Motor neuron (in vitro differentiated cells): ENCODE results near the gene AAGAB. TPM values are rescaled to one million over a fixed set of nuclear protein-coding genes. Genes with fewer than 3 reads are reported as not detected.

ENCODE experiments used
- ATAC-seq, 8 experiments: fragments of 200-7000 bp; cut with Tn5 transposase; replicated peaks in 6 of 8; 2 replicates each; pipeline ENCODE4 v1.8.0; 2021; ENCODE audit warnings: mild to moderate bottlenecking in 8 of 8, moderate library complexity in 8 of 8
- H3K27ac ChIP-seq, 2 donors: fragments of 250-450 bp; sonication (Bioruptor Pico); 2 replicates each; pipeline ENCODE4 v1.9.0; 2021; ENCODE audit warnings: antibody characterized with exemption in 2 of 2, mild to moderate bottlenecking in 2 of 2, moderate library complexity in 1 of 2
- H3K4me1 ChIP-seq, 2 donors: fragments of 250-450 bp; sonication (Bioruptor Pico); replicated peaks in 1 of 2; 2 replicates each; pipeline ENCODE4 v1.6.1; 2021; ENCODE audit warnings: antibody characterized with exemption in 2 of 2, mild to moderate bottlenecking in 2 of 2, moderate library complexity in 1 of 2
- H3K4me3 ChIP-seq, 5 donors: fragments of 250-450 bp; sonication (Bioruptor Pico); 2 replicates each; pipeline ENCODE4 v1.9.0; 2021; ENCODE audit warnings: antibody characterized with exemption in 5 of 5, mild to moderate bottlenecking in 5 of 5, moderate library complexity in 4 of 5
- WGBS, 10 experiments: fragments of 450-650 bp; shearing (Covaris generic); methylation state at CpG; one replicate each; pipeline ENCODE4 v1.0.0; 2022; 5-methylcytosine and 5-hydroxymethylcytosine counted together
- in situ Hi-C, 9 experiments: fragments of 400-800 bp; cut with MboI; loops; one replicate each; pipeline ENCODE4 v1.15.0; 2021; ENCODE audit warnings: low sequenced_read_pairs in 9 of 9, low pct_unique_long_range_greater_than_20kb in 2 of 9; ENCODE audit not compliant: unreplicated experiment in 9 of 9
- total RNA-seq, 8 experiments: library from RNA; unstranded; fragments of 300-600 nt; gene quantifications; 2 replicates each; pipeline versions ENCODE4 v1.2.3 to v1.2.4, GENCODE V29; 2022

The AAGAB gene
- total RNA-seq, 8 experiments from 2014 or later, result 32.9 to 72.1 (median 41.5) TPM

GRCh38 chr15:67244971-67245478 lies 9.4 kb downstream of the AAGAB start:
- ATAC-seq, result peak in 1 of 8 experiments; percentile 27
- Histone ChIP-seq H3K4me1 (no peaks in the 10 kb centered on the region), H3K27ac (no peak overlapping the region), H3K4me3 (no peak overlapping the region)
- WGBS, 10 experiments, result 28 to 100% (median 100%) methylated on average over 1 to 3 of the region's 3 CpGs; no CpG with 5 or more reads in 1 of the 10 experiments
- in situ Hi-C loops, result no loop called here

GRCh38 chr15:67242708-67243111 lies 11.8 kb downstream of the AAGAB start:
- no peak overlapping the region for H3K27ac ChIP-seq
- in situ Hi-C loops, result no loop called here
- ATAC-seq, result peak in 3 of 8 experiments; percentile 75 to 83 (median 82)
- H3K4me1 ChIP-seq, result no peaks in the 10 kb centered on the region
- WGBS, 10 experiments, result 0 to 82% (median 8%) methylated on average over 2 to 3 of the region's 3 CpGs; no CpG with 5 or more reads in 3 of the 10 experiments
- no peak overlapping the region for H3K4me3 ChIP-seq

GRCh38 chr15:67241132-67241855 lies 13.2 kb downstream of the AAGAB start:
- in situ Hi-C loops, result no loop called here
- WGBS, 10 experiments, result 20 to 89% (median 60%) methylated on average over 1 to 4 of the region's 4 CpGs; no CpG with 5 or more reads in 3 of the 10 experiments
- no peak overlapping the region for H3K4me3 ChIP-seq
- no peak overlapping the region for H3K27ac ChIP-seq
- peak in 1 of 8 experiments; percentile 53 for ATAC-seq
- no peaks in the 10 kb centered on the region for H3K4me1 ChIP-seq

GRCh38 chr15:67240235-67241131 lies 14.0 kb downstream of the AAGAB start:
- Histone ChIP-seq H3K4me3 (no peak overlapping the region), H3K27ac (no peak overlapping the region), H3K4me1 (no peaks in the 10 kb centered on the region)
- WGBS, 10 experiments, result 0 to 80% (median 51%) methylated on average over 1 to 3 of the region's 3 CpGs; no CpG with 5 or more reads in 2 of the 10 experiments
- peak in 3 of 8 experiments; percentile 16 to 42 (median 24) for ATAC-seq
- in situ Hi-C loops, result no loop called here

- Histone ChIP-seq H3K4me3 (no peak overlapping the region), H3K4me1 (no peaks in the 10 kb centered on the region), H3K27ac (no peak overlapping the region)
- in situ Hi-C loops, result no loop called here
- ATAC-seq, result no peak
- WGBS, 10 experiments, result 85 to 100% (median 96%) methylated on average over 1 to 3 of the region's 3 CpGs
Observed at GRCh38 chr15:67232591-67232990, 21.9 kb downstream of the AAGAB start.

DNA sequence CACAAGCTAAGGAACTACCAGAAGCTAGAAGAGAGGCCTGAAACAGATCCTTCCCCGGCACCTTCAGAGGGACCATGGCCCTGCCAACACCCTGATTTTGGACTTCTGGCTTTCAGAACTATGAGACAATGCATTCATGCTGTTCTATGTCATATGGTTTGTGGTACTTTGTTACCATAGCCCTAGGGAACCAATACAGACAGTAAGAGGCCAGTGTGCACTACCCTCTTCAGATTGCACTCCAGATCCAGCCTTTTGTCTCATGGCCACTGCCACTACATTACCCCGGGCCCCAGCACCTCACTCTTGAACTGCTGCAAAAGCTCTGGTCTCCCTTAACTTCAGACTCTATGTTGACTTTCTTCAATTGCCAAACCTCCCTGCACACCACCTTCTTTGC lies 24.0 kb downstream of the AAGAB start:
- Histone ChIP-seq H3K4me3 (no peak overlapping the region), H3K27ac (no peak overlapping the region), H3K4me1 (no peaks in the 10 kb centered on the region)
- in situ Hi-C loops, result no loop called here
- WGBS, 10 experiments, result 80 to 100% (median 92%) methylated on average over 1 to 2 of the region's 2 CpGs; no CpG with 5 or more reads in 4 of the 10 experiments
- ATAC-seq, result peak in 1 of 8 experiments; percentile 52

DNA sequence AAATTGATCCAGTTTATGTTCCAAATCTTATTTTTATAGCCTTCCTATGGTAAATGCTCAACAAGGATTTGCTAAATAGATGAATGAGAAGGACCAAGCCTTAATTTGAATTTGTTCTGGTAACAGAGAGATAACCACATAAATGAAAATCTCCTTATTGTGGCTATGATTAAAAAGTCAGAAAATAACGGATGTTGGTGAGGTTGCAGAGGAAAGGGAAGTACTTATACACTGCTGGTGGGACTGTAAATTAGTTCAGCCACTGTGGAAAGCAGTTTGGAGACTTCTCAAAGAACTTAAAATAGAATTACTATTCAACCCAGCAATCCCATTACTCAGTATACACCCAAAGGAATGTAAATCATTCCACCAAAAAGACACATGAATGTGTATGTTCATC lies 26.2 kb downstream of the AAGAB start:
- 25 to 100% (median 71%) methylated on average over 1 of the region's 1 CpG; no CpG with 5 or more reads in 1 of the 10 experiments for WGBS, 10 experiments
- no peaks in the 10 kb centered on the region for H3K4me1 ChIP-seq
- H3K4me3 ChIP-seq, result no peak overlapping the region
- no peak for ATAC-seq
- no peak overlapping the region for H3K27ac ChIP-seq
- in situ Hi-C loops, result no loop called here

DNA sequence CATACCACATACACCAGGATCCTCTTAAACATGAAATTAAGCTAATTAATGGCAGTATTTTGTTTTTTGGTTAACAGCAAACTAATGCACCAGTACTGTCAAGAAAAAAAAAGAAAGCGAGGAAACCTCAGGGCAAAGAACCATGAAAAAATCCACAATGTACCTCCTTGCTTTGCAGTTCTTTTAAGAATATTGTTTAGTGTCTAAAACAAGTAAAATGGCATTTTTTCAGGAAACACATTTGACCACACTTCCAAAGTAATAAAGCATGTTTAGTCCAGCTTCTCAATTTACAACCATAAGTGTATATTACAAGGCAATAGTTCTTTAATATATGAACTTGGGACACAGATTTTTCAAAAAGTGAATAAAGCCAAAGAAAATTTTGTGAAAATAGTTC lies 26.6 kb downstream of the AAGAB start:
- WGBS, 10 experiments, result 71 to 100% (median 100%) methylated on average over 1 of the region's 1 CpG; no CpG with 5 or more reads in 1 of the 10 experiments
- H3K4me1 ChIP-seq, result no peaks in the 10 kb centered on the region
- no peak for ATAC-seq
- in situ Hi-C loops, result no loop called here
- no peak overlapping the region for H3K4me3 ChIP-seq
- no peak overlapping the region for H3K27ac ChIP-seq

DNA sequence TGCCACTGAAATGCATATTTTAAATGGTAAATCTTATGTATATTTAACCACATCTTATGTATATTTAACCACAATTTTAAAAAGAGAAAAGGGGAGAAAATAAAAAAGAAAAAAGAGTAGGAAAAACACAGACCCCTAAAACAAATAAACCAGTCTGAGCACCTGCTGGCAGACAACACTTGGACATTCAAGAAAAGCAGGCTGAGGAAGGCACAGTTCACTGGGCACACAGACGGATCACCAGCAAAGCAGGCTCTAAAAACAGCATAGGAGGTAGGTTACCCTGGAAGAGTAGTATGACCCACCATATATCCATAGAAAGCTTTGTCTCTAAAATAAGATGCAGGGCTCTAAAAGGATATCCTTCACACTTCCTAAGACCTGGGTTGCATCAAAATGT lies 27.0 kb downstream of the AAGAB start:
- in situ Hi-C loops, result no loop called here
- Histone ChIP-seq H3K4me3 (no peak overlapping the region), H3K27ac (no peak overlapping the region), H3K4me1 (no peaks in the 10 kb centered on the region)
- ATAC-seq, result no peak
- WGBS, 10 experiments, result 33 to 100% (median 80%) methylated on average over 1 of the region's 1 CpG; no CpG with 5 or more reads in 3 of the 10 experiments

DNA sequence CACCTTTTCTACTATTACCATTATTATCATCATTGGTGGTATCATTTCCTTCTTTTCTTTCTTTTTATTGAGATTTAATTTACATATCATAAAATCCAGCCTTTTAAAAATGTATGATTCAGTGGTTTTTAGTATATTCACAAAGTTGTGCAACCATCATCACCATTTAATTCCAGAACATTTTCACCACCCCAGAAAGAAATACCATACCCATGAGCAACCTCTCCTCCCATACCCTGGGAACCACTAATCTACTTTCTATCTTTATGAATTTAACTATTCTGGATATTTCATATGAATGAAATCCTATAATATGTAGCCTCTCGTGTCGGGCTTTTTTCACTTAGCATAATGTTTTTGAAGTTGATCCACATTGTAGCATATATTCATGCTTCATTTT lies 29.1 kb downstream of the AAGAB start:
- H3K4me1 ChIP-seq, result no peaks in the 10 kb centered on the region
- WGBS, 10 experiments, result 0 to 100% (median 82%) methylated on average over 1 to 2 of the region's 2 CpGs
- ATAC-seq, result peak in 3 of 8 experiments; percentile 47 to 81 (median 65)
- H3K4me3 ChIP-seq, result no peak overlapping the region
- in situ Hi-C loops, result no loop called here
- no peak overlapping the region for H3K27ac ChIP-seq

DNA sequence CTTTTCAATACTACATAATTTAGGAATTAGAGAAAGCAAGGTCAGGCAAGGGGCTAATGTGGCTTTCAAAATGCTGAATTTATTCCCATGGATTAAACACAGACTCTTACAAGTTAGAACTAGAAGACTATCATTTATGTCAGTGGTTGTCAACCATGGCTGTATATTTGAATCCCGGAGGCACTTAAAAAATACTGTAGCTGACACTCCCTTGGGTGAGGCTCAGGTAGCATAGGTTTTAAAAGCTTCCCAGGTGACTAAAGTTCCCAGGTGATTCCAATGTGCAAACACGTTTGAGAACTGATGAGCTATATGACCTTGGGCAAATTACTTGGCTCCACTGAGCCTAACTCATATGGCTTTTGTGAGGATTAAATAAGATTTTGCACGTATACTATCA lies 29.6 kb downstream of the AAGAB start:
- WGBS, 10 experiments, result 74 to 100% (median 97%) methylated on average over 1 to 3 of the region's 3 CpGs; no CpG with 5 or more reads in 1 of the 10 experiments
- Histone ChIP-seq H3K4me1 (no peaks in the 10 kb centered on the region), H3K27ac (no peak overlapping the region), H3K4me3 (no peak overlapping the region)
- no peak for ATAC-seq
- in situ Hi-C loops, result no loop called here

DNA sequence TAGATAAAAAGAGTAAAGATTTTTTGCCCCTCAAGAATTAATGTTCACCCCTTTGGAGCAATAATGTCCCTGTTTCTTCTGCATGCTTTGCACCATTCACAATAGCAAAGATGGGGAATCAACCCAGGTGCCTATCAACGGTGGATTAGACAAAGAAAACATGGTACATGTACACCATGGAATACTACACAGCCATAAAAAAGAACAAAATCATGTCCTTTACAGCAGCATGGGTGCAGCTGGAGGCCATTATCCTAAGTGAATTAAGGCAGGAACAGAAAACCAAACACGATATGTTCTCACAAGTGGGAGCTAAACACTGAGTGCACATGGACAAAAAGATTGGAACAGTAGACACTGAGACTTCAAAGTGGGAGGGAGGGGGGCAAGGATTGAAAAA lies 35.2 kb downstream of the AAGAB start:
- Histone ChIP-seq H3K4me1 (no peaks in the 10 kb centered on the region), H3K27ac (no peak overlapping the region), H3K4me3 (no peak overlapping the region)
- in situ Hi-C loops, result no loop called here
- 67 to 100% (median 93%) methylated on average over 1 to 2 of the region's 2 CpGs; no CpG with 5 or more reads in 2 of the 10 experiments for WGBS, 10 experiments
- ATAC-seq, result no peak

- ATAC-seq, result no peak
- in situ Hi-C loops, result no loop called here
- Histone ChIP-seq H3K27ac (no peak overlapping the region), H3K4me3 (no peak overlapping the region), H3K4me1 (no peaks in the 10 kb centered on the region)
Observed at GRCh38 chr15:67218428-67218827, 36.0 kb downstream of the AAGAB start.
